SHP77 (cell line): ENCODE measurements around the gene POLR3GL.
"Not testable (repeated sequence)": the region's sequence is repeated elsewhere in the genome, so short reads cannot be mapped to it uniquely, and the experiment has no call there.

Experiments
- DNase-seq, 2 experiments: peaks; one replicate each; lab custom pipeline; 2025; lab: John Stamatoyannopoulos, UW

POLR3GL gene, protein sequence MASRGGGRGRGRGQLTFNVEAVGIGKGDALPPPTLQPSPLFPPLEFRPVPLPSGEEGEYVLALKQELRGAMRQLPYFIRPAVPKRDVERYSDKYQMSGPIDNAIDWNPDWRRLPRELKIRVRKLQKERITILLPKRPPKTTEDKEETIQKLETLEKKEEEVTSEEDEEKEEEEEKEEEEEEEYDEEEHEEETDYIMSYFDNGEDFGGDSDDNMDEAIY

DNA sequence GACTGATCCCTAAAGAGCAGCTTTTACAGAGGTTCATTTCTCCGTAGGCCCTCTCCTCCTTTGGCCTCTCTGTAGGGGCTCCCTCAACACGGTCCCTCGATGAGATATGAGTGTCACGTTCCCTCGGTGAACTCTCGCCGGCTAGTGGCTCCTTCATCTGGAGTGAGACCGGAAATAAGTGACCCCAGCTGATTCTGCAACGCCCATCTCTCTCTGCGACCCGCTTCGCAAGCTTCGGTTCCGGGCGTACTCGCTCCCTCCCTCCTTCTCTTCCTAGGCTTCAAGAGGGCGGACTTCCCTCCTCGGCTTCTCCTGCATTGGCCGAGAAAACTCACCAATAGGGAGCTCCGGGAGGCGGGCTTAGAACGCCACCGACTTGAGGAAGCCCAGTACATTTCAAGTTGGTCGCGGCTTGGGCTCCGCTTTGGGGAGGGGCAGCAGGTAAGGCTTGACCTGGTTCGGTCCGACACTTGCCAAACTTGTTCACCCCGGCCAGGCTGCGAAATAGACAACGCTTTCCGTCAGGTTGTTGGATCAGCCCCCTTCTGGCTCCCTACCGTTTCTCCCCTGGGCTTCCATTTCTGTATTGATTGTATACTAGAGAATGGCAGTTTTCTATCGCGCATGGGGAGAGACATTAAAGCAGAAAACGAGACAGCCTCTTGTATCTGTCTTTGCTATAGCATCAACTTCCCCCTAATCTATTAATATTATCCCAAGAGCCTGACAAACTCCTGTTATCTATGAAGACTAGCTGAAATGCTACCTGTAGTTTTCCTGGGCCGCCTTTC, at the start of gene POLR3GL, which contains the start of gene ANKRD34A:
TSS of gene POLR3GL (plus strand) at position 363 of the 791 bp plus-strand sequence. CDS start 10,176 bp downstream, outside the sequence.
TSS of gene ANKRD34A (minus strand) at position 248 of the 791 bp plus-strand sequence. CDS start 2,816 bp downstream, outside the sequence.
- DNase-seq = peak; percentile 100

DNA sequence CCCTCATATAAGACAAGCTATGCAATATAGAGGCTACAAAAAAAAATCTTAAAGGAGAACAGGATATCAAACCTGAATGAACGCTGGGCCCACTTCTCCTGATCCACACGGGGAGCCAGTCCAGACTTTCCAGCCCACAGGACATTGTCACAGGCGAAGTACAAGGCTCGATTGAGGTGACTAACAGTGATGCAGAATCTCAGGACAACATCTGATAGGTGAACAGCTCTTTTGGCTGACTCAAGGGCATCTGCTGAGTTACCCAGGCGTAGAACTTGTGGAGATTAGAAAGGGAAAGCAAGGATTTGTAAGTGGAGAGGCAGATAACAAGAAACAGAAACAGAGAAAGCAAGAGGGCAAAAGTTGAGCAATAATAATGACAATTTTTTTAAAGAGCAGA, 47.7 kb upstream of the POLR3GL start:
- DNase-seq = no peak

DNA sequence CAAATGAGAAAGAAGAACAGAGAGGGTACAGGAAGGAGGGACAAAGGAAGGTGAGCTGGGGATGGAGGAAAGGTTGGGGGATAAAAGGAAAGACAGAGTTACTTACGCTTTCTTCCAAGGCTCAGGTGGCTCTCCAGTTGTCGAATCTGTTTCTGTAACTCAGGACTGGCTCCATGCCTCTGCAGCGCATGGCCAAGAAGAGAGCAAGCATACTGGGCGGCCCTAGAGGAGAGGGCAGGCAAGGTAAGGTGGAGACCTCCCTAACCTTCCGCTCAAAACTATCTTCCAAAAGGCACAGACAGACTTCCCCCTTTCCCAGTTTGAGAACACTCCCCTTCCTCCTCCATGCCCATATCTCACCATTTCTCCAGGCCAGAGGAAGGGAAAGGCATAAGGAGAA, 46.9 kb upstream of the POLR3GL start:
- no peak for DNase-seq

DNA sequence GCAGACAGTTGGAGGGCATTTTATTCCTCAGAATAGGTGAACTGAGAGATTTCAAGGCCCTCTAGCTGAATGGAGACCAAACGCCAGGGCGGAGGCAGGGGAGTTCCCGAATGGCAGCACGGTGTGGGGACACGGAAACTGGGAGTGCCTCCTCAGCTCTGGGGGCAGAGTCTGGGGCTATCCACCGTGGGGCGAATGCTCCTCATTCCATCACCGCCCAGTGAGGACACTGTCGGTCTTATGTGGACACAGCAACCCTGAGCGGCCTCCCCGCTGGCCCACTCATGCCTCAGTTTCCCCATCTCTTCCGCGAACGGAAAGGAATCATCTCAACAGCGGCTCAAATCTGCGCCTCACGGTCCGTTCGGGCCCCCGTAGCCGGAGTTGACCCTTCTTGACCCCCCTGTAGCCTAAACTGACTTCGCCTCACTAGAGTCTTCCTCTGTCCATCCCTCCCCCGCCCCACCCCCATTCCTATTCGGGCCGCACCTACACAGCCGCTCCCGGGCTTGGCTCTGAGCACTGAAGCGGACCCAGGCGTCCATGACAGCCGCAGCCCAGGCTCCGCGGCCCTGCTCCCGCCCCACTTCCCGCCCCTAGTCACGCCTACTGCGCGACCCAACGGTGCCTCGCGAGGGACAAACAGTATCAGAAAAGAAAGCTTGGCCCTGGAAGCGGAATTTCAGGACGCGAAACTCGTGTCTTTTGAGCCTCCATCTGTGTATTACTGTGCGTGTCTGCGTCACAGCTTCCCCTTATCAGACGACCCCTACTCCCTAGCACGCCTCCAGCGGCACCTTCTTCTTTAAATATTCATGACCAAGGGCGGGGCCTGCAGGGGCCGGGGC, 46.1 kb upstream of the POLR3GL start, which contains the start of gene PEX11B:
TSS of gene PEX11B (minus strand) at position 574 of the 848 bp plus-strand sequence. CDS start at position 545, 29 bp downstream.
- peak; percentile 84 to 86 for DNase-seq

DNA sequence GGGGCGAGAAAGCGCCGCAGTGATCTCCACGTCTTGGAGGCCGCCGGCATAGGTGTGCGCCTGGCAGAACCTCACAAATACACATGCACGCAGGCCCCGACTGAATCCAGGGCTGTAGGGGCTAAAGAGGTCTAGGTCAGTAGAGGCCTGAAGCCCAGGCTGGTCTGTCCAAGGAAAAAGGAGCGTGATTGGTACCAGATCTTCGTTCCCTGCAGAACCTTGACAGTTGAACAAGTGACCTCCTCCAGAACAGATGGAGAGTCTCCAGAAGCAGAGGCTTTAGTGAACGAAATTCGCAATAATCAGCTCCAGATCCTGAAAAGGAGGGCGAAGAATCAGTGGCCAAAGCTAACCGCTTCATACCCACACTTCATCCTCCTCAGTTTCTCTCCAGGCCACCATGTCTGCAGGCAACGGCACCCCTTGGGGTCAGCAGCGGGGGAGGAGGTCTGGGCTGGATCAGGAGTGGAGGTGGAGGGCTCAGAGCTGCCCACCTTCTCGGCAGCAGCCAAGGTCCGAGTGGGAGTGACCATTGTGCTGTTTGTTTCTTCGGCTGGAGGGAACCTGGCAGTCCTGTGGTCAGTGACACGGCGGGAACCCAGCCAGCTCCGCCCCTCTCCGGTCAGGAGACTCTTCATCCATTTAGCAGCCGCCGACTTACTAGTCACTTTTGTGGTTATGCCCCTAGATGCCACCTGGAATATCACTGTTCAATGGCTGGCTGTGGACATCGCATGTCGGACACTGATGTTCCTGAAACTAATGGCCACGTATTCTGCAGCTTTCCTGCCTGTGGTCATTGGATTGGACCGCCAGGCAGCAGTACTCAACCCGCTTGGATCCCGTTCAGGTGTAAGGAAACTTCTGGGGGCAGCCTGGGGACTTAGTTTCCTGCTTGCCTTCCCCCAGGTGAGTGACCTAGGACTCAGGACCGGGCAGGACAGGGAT, 45.2 kb upstream of the POLR3GL start:
- DNase-seq = peak; percentile 68 to 71

DNA sequence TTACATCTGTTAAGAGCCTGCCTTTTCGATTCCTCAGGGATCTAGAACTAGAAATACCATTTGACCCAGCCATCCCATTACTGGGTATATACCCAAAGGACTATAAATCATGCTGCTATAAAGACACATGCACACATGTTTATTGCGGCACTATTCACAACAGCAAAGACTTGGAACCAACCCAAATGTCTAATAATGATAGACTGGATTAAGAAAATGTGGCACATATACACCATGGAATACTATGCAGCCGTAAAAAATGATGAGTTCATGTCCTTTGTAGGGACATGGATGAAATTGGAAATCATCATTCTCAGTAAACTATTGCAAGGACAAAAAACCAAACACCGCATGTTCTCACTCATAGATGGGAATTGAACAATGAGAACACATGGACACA, 44.2 kb upstream of the POLR3GL start:
- not testable (repeated sequence) for DNase-seq

DNA sequence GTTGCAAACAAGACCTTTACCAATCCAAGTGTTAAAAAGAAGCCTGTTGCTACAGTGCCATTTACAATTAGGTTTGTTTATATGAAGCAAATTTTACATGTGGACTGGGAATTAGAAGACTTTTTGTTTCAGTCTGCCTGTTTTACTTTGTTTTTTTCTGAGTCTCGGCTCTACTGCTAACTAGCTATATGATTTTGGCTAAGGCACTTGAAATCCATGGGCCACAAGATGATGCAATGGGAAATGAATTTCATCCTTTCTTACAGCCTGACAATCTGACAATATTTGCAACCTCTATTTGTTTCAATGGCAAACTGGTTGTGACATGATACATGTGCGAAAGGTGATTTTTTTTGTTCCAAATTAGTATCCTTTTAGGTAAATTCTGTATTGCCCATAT, 42.2 kb upstream of the POLR3GL start:
- no peak for DNase-seq

DNA sequence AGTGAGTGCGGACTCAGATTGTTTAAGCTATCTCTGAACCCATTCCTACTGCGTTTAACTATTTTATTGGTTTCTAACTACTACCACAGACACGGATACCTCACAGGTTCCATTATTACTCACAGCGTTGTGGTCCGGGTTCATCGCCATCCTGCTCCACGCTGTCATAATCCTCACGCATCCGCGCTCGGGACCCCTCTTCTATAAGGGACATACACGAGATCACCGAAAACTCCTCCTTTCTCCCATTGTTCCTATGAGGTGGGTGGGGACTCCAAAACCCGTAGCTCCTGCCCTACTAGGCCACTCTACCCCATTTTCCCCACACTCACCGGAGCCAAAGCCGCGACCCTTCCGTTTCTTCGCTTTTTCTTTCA, 37.8 kb upstream of the POLR3GL start:
- DNase-seq = peak in 1 of 2 experiments; percentile 44

DNA sequence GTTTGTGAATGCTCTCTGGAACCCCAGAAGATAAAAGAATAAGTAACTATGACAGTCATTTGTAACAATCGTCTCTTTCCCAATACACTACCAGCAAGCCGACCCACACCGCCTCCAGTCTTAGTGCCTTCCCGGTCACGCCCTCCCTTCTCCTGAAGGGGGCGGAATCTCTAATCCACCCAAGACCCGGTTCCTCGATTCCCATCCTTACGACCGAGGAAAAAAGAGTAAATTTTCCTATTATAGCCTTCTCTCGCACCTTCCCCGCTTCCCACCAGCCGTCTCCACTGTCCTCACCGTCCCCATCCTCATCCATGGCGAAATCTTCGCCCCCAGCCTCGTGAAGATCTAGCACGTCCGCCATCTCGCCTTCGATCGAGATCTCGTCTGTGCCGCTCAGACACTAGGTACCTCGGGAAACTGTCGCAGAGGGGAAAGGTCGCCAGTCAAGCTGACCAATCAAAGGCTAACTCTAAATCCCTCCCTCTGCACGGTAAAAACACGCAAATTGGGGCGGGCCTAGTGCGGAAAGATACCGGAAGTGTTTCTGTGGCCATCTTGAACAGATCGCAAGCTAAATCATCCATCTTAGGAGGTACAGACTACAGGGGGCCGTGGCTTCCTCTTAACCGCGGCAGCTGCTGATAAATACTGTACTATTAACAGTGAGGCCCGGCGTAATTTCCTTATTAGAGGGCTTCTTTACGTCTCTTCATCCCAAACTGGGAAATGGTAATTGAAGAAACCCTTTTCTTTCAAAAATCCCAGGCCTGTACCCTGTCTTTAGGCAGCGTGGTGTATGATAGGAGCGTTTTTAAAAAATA, 37.2 kb upstream of the POLR3GL start, which contains the start of gene RBM8A:
TSS of gene RBM8A (minus strand) at position 422 of the 824 bp plus-strand sequence. CDS start at position 364, 58 bp downstream.
- peak; percentile 100 for DNase-seq

DNA sequence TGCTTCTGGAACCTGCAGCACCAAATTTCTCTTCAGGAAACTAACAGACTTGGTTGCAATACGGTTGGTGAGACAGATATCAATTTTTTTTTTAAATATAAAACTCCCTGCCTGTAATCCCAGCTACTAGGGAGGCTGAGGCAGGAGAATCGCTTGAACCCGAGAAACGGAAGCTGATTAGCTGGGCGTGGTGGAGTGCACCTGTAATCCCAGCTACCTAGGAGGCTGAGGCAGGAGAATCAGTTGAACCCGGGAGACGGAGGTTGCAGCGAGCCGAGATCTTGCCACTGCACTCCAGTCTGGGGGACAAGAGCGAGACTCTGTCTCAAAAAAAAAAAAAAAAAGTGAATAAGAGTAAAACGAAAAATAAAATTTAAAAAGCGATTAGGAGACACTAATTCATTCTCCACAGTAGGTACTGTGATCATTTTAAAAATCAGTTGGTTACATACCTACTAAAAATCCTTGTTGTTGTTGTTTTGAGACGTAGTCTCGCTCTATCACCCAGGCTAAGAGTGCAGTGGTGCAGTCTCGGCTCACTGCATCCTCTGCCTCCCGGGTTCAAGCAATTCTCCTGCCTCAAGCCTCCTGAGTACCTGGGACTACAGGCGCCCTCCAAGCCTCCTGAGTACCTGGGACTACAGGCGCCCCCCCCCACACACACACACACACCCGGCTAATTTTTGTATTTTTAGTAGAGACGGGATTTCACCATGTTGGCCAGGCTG, 36.4 kb upstream of the POLR3GL start:
- peak in 1 of 2 experiments; percentile 29 for DNase-seq

DNA sequence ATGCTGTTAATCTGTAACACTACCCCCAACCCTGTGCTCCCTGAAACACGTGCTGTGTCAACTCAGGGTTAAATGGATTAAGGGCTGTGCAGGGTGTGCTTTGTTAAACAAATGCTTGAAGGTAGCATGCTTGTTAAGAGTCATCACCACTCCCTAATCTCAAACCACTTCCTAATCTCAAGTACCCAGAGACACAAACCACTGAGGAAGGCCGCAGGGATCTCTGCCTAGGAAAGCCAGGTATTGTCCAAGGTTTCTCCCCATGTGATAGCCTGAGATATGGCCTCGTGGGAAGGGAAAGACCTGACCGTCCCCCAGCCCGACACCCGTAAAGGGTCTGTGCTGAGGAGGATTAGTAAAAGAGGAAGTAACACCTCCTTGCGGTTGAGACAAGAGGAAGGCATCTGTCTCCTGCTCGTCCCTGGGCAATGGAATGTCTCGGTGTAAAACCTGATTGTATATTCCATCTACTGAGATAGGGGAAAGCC, 31.9 kb upstream of the POLR3GL start:
- not testable (repeated sequence) for DNase-seq

DNA sequence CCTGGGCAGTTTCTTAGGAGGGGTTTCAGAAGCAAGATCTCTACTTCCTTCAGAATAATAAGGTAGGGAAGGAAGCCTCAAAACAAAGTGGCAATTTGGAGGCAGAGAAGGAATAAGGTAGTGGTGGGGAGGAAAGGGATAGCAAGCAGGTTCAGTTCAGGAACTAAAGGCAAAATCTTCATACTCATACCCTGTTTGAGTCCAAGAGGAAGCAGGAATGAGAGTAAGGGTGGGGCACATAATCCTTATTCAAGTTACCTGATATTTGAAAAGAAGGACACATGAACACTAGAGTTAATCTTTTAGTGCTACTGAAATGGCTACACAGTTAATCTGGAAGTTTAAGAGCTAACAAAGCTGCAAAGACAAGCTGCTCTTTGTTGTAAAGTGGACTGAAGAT, 28.8 kb upstream of the POLR3GL start:
- no peak for DNase-seq

DNA sequence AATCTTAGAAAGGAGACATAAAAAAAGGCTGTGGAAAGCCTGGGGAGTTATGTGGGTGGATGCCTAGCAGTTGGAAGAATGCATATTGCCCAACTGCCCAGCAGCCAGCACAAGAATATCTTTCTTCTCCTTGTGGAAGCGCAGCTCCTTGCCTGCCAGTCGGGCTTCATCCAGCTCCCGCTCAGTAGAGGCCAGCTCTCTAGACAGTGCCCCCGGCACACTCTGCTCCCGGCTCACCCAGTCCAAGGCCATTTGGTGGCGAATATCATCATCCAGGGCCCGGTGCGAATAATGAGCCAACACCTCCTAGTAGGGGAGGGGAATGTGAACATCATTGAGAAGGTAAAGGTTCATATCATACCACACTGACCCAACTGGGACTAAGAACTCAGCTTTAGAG, 28.2 kb upstream of the POLR3GL start:
- no peak for DNase-seq

DNA sequence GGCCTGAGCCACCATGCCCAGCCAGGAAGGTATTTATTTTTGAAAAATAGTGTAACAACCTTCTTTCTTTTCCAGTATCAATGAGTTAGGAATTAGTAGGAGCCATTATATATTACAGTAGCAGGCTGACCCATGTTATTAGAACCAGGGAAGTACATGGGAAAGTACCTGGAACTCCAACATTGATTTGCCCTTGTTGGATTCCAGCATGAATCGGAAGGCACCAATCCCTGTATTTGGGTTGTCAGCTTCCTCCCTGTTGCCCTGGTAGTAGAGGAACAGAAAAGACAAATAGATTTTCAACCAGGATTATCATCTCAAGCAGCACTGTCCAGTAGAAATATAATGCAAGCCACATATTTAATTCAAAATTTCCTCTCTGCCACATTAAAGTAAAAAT, 27.1 kb upstream of the POLR3GL start:
- no peak for DNase-seq

DNA sequence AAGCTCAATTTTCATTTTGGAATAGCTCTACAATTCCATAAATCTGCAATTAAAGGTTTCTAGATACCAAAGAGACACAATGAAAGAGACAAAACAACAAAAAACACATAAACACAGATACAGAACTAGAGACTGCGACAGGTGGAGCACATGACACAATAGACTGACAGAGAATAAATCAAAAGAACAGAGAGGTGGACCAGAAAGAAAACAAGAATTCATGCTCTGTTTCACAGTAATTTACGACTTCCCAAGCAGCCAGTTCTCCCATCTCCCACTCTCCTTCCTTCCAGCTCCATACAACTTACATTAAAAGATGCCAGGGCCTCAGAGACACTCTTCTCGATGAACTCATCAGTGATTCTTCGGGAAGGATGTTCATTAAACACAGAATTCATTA, 22.1 kb upstream of the POLR3GL start:
- no peak for DNase-seq

DNA sequence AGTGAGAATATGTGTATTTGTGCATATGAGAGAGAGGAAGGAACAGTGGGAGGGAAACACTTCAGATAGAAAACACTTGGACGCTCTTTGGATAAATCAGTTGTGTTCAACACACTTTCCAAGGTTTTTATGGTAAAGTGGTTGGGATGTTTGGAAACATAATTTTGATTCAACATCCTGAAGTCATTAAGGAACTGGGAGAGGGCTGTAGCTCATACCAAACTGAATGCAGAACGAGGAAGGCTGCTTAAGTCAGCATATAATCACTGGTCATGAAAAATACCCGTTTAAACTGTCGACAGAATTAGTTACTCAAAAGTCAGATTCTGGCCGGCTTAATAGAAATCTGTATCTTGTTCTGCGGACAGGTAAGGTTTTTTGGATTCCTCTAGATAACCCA, 21.6 kb upstream of the POLR3GL start:
- no peak for DNase-seq

DNA sequence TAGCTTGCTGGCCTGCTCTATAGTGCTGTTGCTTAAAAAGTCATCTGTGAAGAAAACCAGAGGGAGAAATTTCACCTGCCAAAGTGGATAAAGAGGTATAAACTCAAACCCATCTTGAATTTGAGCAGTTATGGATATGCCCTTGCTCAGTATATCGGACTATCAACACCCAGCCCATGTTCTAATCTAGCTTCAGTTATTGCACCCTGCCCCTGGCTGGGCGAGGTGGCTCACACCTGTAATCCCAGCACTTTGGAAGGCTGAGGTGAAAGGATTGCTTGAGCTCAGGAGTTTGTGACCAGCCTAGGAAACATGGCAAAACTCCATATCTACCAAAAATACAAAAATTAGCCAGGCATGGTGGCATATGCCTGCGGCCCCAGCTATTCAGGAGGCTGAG, 20.0 kb upstream of the POLR3GL start:
- DNase-seq = no peak

DNA sequence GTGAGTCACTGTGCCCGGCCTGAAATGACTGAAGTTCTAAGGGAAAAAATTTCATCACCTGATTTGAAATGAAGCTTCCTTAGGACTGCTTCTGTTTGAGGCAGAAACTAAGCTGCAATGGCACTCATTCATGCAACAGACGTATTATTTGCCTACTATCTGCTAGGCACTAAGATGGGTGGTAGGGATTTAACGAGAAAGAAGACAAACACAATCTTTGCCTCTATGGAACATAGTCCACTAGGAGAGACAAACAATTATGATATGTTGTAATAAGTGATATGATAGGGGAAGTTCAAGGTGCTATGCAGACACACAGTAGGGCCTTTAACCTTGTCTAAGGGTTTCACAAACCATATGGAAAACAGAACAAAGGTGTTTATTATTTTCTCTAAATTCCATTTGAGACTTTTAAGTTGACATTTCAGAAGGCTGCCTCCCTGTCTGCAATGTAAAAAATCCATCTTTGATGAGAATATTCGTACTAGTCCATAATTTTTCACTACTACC, 18.0 kb upstream of the POLR3GL start:
- DNase-seq = no peak

DNA sequence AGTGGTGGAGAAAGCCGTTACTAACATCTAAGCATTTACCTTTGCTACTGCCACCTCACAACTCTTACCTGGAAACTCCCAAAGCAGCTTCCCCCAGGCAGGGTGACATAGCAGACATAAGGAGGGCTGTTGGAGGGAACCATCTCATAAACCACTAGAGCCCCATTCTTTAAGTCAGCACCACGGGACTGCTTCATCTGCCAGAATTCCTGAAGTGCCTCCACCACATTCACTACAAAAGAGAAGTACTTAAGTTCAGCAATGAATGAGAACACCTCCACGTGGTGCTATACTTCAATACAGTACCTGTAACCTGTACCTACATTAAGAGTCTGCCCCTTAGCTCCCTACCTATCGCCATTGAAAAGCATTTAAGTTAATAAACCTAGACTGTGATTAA, 16.9 kb upstream of the POLR3GL start:
- DNase-seq = no peak
